ENCODE measurements around the gene MTCL3. TPM values are rescaled to one million over a fixed set of nuclear protein-coding genes. Genes with fewer than 3 reads are reported as not detected.
"Not testable (repeated sequence)": the region's sequence is repeated elsewhere in the genome, so short reads cannot be mapped to it uniquely, and the experiment has no call there.

Gene MTCL3

GRCh38 chr6:127434651-127435050 is 84.5 kb downstream of the MTCL3 start:
- intact Hi-C loops (cut with micrococcal nuclease; ENCODE audit: unreplicated experiment) = no loop called here
- CTCF ChIA-PET = no interaction called here
- BruUV-seq (replicated peaks) = no TSS peak
- no peak for TF ChIP-seq CTCF (conservative IDR thresholded peaks at IDR 0.05; ENCODE audit: low read depth, low read length)
- TF ChIP-seq EZH2 (IDR thresholded peaks at IDR 0.05; ENCODE audit: borderline replicate concordance, low read depth, low read length, poor library complexity, severe bottlenecking) = no peak
- no peak for DNase-seq (ENCODE audit: low spot score)
- Histone ChIP-seq H3K4me1 (ENCODE audit: insufficient read depth, low read length, poor library complexity, severe bottlenecking) (no peaks in the 10 kb centered on the region), H3K4me3 (ENCODE audit: low read depth, low read length, poor library complexity, severe bottlenecking) (no peak overlapping the region), H3K9me3 (ENCODE audit: low read depth, low read length, poor library complexity, severe bottlenecking) (no peaks in the 10 kb centered on the region), H3K27ac (ENCODE audit: low read depth, low read length, poor library complexity, severe bottlenecking) (no peak overlapping the region), H3K36me3 (ENCODE audit: insufficient read depth, low read length, poor library complexity, severe bottlenecking) (no peaks in the 10 kb centered on the region), H3K27me3 (replicated peaks; ENCODE audit: insufficient read depth, low read depth, low read length, poor library complexity) (no peaks in the 10 kb centered on the region)
- POLR2A ChIA-PET (ENCODE audit: low non-redundant PET) = no interaction called here

GRCh38 chr6:127428562-127428961 is 90.6 kb downstream of the MTCL3 start:
- CTCF ChIA-PET; POLR2A ChIA-PET (ENCODE audit: low non-redundant PET); intact Hi-C loops (cut with micrococcal nuclease; ENCODE audit: unreplicated experiment); DNase-seq (ENCODE audit: low spot score); H3K27ac ChIP-seq (ENCODE audit: low read depth, low read length, poor library complexity, severe bottlenecking); H3K27me3 ChIP-seq (replicated peaks; ENCODE audit: insufficient read depth, low read depth, low read length, poor library complexity); BruUV-seq (replicated peaks); H3K4me1 ChIP-seq (ENCODE audit: insufficient read depth, low read length, poor library complexity, severe bottlenecking); H3K9me3 ChIP-seq (ENCODE audit: low read depth, low read length, poor library complexity, severe bottlenecking); H3K36me3 ChIP-seq (ENCODE audit: insufficient read depth, low read length, poor library complexity, severe bottlenecking); H3K4me3 ChIP-seq (ENCODE audit: low read depth, low read length, poor library complexity, severe bottlenecking): not testable (repeated sequence)

- intact Hi-C loops (cut with micrococcal nuclease; ENCODE audit: unreplicated experiment) = no loop called here
- POLR2A ChIA-PET (ENCODE audit: low non-redundant PET) = no interaction called here
Measured at GRCh38 chr6:127423921-127424320, 95.2 kb downstream of the MTCL3 start.

More at GRCh38 chr6:127423921-127424320, 95.2 kb downstream of the MTCL3 start:
- CTCF ChIA-PET = no interaction called here
- no peak overlapping the region for H3K4me3 ChIP-seq (ENCODE audit: low read depth, low read length, poor library complexity, severe bottlenecking)
- H3K4me1 ChIP-seq (ENCODE audit: insufficient read depth, low read length, poor library complexity, severe bottlenecking) = no peaks in the 10 kb centered on the region
- BruUV-seq (replicated peaks) = no TSS peak
- no peaks in the 10 kb centered on the region for H3K36me3 ChIP-seq (ENCODE audit: insufficient read depth, low read length, poor library complexity, severe bottlenecking)
- H3K27ac ChIP-seq (ENCODE audit: low read depth, low read length, poor library complexity, severe bottlenecking) = no peak overlapping the region
- no peak for DNase-seq (ENCODE audit: low spot score)
- H3K9me3 ChIP-seq (ENCODE audit: low read depth, low read length, poor library complexity, severe bottlenecking) = no peaks in the 10 kb centered on the region
- no peaks in the 10 kb centered on the region for H3K27me3 ChIP-seq (replicated peaks; ENCODE audit: insufficient read depth, low read depth, low read length, poor library complexity)
- TF ChIP-seq CTCF (conservative IDR thresholded peaks at IDR 0.05; ENCODE audit: low read depth, low read length) = no peak
- no peak for TF ChIP-seq EZH2 (IDR thresholded peaks at IDR 0.05; ENCODE audit: borderline replicate concordance, low read depth, low read length, poor library complexity, severe bottlenecking)

Other genes with a start within 250 kb of the MTCL3 start
- 79.7 and 102 TPM in 2 replicates for gene ECHDC1, start 175.7 kb downstream of the MTCL3 start, total RNA-seq (2021)
- gene KIAA0408, start 59.9 kb downstream of the MTCL3 start, total RNA-seq (2021) = 27.7 and 34.7 TPM in 2 replicates
- gene C6orf58, start 57.8 kb upstream of the MTCL3 start, total RNA-seq (2021) = 0.64 and 1.1 TPM in 2 replicates